Esophagus muscularis mucosa (tissue), 4 donors: ENCODE measurements around the gene CNDP1. TPM values are rescaled to one million over a fixed set of nuclear protein-coding genes. Genes with fewer than 3 reads are reported as not detected.

Source experiments
- DNase-seq: peaks from one replicate; pipeline ENCODE4 v3.0.0-alpha.2; 2017; ENCODE audit errors: extremely low spot score
- H3K27ac ChIP-seq, 4 donors: fragments of 200-600 bp; sonication (generic); replicated peaks in 1 of 4; 1 replicate in 3 of 4; 2 replicates in 1 of 4; pipeline ENCODE4 v1.5.1; 2016 to 2019; ENCODE audit warnings: mild to moderate bottlenecking in 1 of 4
- H3K27me3 ChIP-seq, 4 donors: fragments of 200-600 bp; sonication (generic); one replicate each; pipeline versions ENCODE4 v1.5.1 to v1.6.0; 2016 to 2019
- H3K36me3 ChIP-seq, 4 donors: fragments of 200-600 bp; sonication (generic); one replicate each; pipeline ENCODE4 v1.5.1; 2016 to 2019
- H3K4me1 ChIP-seq, 4 donors: fragments of 200-600 bp; sonication (generic); one replicate each; pipeline ENCODE4 v1.5.1; 2016 to 2019
- H3K4me3 ChIP-seq, 4 donors: fragments of 200-600 bp; sonication (generic); 1 replicate in 2 of 4; 2 replicates in 2 of 4; pipeline ENCODE4 v1.5.1; 2016 to 2019; ENCODE audit warnings: mild to moderate bottlenecking in 4 of 4, moderate library complexity in 1 of 4
- H3K9me3 ChIP-seq, 4 donors: fragments of 200-600 bp; sonication (generic); 1 replicate in 3 of 4; 2 replicates in 1 of 4; pipeline ENCODE4 v1.5.1; 2016 to 2019
- CTCF ChIP-seq, 3 experiments: fragments of 200-600 bp in 2 of 3; fragments of 450-650 bp in 1 of 3; sonication (generic) in 2 of 3; IDR thresholded peaks; one replicate each; pipeline ENCODE4 v1.5.1; 2017 to 2019; ENCODE audit warnings: antibody characterized with exemption in 3 of 3, mild to moderate bottlenecking in 2 of 3, moderate library complexity in 1 of 3
- EP300 ChIP-seq: sonication (generic); formaldehyde crosslinking; IDR thresholded peaks from one replicate; pipeline ENCODE4 v1.6.1; 2017; ENCODE audit warnings: antibody characterized with exemption
- POLR2A ChIP-seq: fragments of 450-650 bp; IDR thresholded peaks from one replicate; pipeline ENCODE4 v1.6.1; 2017; ENCODE audit warnings: antibody characterized with exemption, moderate library complexity, mild to moderate bottlenecking, low read depth
- POLR2AphosphoS5 ChIP-seq, 2 donors: sonication (generic); formaldehyde crosslinking; IDR thresholded peaks; one replicate each; pipeline ENCODE4 v1.6.1; 2017; ENCODE audit warnings: antibody characterized with exemption in 2 of 2
- WGBS: methylation state at CpG from one replicate; pipeline ENCODE4 v1.1.5; 2018; 5-methylcytosine and 5-hydroxymethylcytosine counted together
- intact Hi-C: fragments of 100-400 bp; cut with DNase I; formaldehyde crosslinking; loops from one replicate; pipeline ENCODE4 v1.15.1; 2023
- total RNA-seq, 4 donors: library from RNA; depleted of rRNA; stranded (reverse); fragments of >200 nt; gene quantifications; one replicate each; pipeline versions ENCODE4 v1.1.0 to v1.2.1, GENCODE V29; 2016

Gene CNDP1
- total RNA-seq, 4 donors from 2014 or later: not detected

- no peak overlapping the region for H3K4me3 ChIP-seq
- H3K36me3 ChIP-seq: peaks cover 0 to 3% (median 3%) of the 10 kb centered on the region in 4 donors
- 88% methylated on average over 9 of the region's 9 CpGs for WGBS
- intact Hi-C loops: no loop called here
- DNase-seq: no peak
- no peak overlapping the region for H3K27ac ChIP-seq
- peaks cover 0 to 7% (median 5%) of the 10 kb centered on the region in 4 donors for H3K4me1 ChIP-seq
- H3K27me3 ChIP-seq: no peaks in the 10 kb centered on the region
- no peaks in the 10 kb centered on the region for H3K9me3 ChIP-seq
- TF ChIP-seq CTCF (IDR thresholded peaks at IDR 0.05): no peak
Observed at GRCh38 chr18:74626049-74626874, 92.0 kb downstream of the CNDP1 start.

GRCh38 chr18:74630804-74631203 is 96.5 kb downstream of the CNDP1 start:
- intact Hi-C loops: no loop called here
- Histone ChIP-seq H3K4me3 (no peak overlapping the region), H3K27ac (no peak overlapping the region), H3K36me3 (peaks cover 11 to 48% (median 37%) of the 10 kb centered on the region in 4 donors), H3K9me3 (no peaks in the 10 kb centered on the region), H3K27me3 (no peaks in the 10 kb centered on the region), H3K4me1 (no peaks in the 10 kb centered on the region)
- WGBS: 81% methylated on average over 6 of the region's 6 CpGs
- no peak for TF ChIP-seq CTCF (IDR thresholded peaks at IDR 0.05)
- no peak for TF ChIP-seq POLR2AphosphoS5 (IDR thresholded peaks at IDR 0.05)
- TF ChIP-seq EP300: no peak
- TF ChIP-seq POLR2A: no peak
- DNase-seq: no peak

- Histone ChIP-seq H3K4me3 (no peak overlapping the region), H3K27me3 (no peaks in the 10 kb centered on the region), H3K27ac (no peak overlapping the region), H3K4me1 (no peaks in the 10 kb centered on the region), H3K36me3 (peaks cover 11 to 48% (median 37%) of the 10 kb centered on the region in 4 donors), H3K9me3 (no peaks in the 10 kb centered on the region)
- DNase-seq: no peak
- TF ChIP-seq POLR2A: no peak
- TF ChIP-seq EP300: no peak
- no peak for TF ChIP-seq POLR2AphosphoS5 (IDR thresholded peaks at IDR 0.05)
- TF ChIP-seq CTCF (IDR thresholded peaks at IDR 0.05): no peak
- intact Hi-C loops: no loop called here
- WGBS: 60% methylated on average over 2 of the region's 2 CpGs
Observed at GRCh38 chr18:74631212-74631611, 96.9 kb downstream of the CNDP1 start.

- Histone ChIP-seq H3K27me3 (no peaks in the 10 kb centered on the region), H3K36me3 (peaks cover 11 to 48% (median 37%) of the 10 kb centered on the region in 4 donors), H3K9me3 (no peaks in the 10 kb centered on the region), H3K27ac (no peak overlapping the region), H3K4me1 (no peaks in the 10 kb centered on the region), H3K4me3 (no peak overlapping the region)
- DNase-seq: no peak
- TF ChIP-seq POLR2AphosphoS5 (IDR thresholded peaks at IDR 0.05): no peak
- TF ChIP-seq CTCF (IDR thresholded peaks at IDR 0.05): no peak
- no peak for TF ChIP-seq EP300
- 72% methylated on average over 13 of the region's 13 CpGs for WGBS
- intact Hi-C loops: no loop called here
Observed at GRCh38 chr18:74631623-74632350, 97.5 kb downstream of the CNDP1 start.
